MCF 10A (cell line): Measurements from ENCODE around the gene ACAP3. TPM values are rescaled to one million over a fixed set of nuclear protein-coding genes. Genes with fewer than 3 reads are reported as not detected.
A peak's percentile ranks its signal among the peaks of the same experiment; 100 is the strongest.

Experiments
- BruUV-seq: library from RNA; stranded (reverse); fragments of 400-500 nt; replicated peaks from 2 replicates; lab custom pipeline; 2021; lab: Mats Ljungman, UMichigan
- CTCF ChIA-PET: fragments of 300-600 bp; sonication (Branson Sonifier 250); formaldehyde crosslinking; extraction: SDS; loops from one replicate; lab custom pipeline; 2021; ENCODE audit warnings: antibody characterized with exemption, inconsistent platforms; lab: Yijun Ruan, JAX
- POLR2A ChIA-PET: fragments of 300-600, 350-650 bp; sonication (Branson Sonifier 250); formaldehyde crosslinking; extraction: SDS; loops from one replicate; lab custom pipeline; 2020; ENCODE audit warnings: antibody characterized with exemption, inconsistent platforms; lab: Yijun Ruan, JAX
- DNase-seq: peaks from one replicate; pipeline ENCODE4 v3.0.0-alpha.2; 2018; ENCODE audit not compliant: unreplicated experiment
- H3K27ac Mint-ChIP-seq: one replicate; pipeline ENCODE4 v1.8.0; 2022; ENCODE audit warnings: mild to moderate bottlenecking, low read depth, mixed read lengths; ENCODE audit not compliant: unreplicated experiment
- H3K27me3 Mint-ChIP-seq: one replicate; pipeline ENCODE4 v1.8.0; 2022; ENCODE audit warnings: mixed read lengths; ENCODE audit not compliant: insufficient read depth, unreplicated experiment
- H3K36me3 Mint-ChIP-seq: one replicate; pipeline ENCODE4 v1.8.0; 2022; ENCODE audit warnings: mild to moderate bottlenecking, moderate library complexity, mixed read lengths; ENCODE audit not compliant: insufficient read depth, unreplicated experiment
- H3K4me1 Mint-ChIP-seq: one replicate; pipeline ENCODE4 v1.8.0; 2022; ENCODE audit warnings: mixed read lengths; ENCODE audit not compliant: insufficient read depth, unreplicated experiment
- H3K4me3 Mint-ChIP-seq: one replicate; pipeline ENCODE4 v1.8.0; 2022; ENCODE audit warnings: mild to moderate bottlenecking, moderate library complexity, mixed read lengths; ENCODE audit not compliant: unreplicated experiment
- H3K9me3 Mint-ChIP-seq: one replicate; pipeline ENCODE4 v1.8.0; 2022; ENCODE audit warnings: mixed read lengths; ENCODE audit not compliant: unreplicated experiment
- intact Hi-C: fragments of 100-400 bp; cut with micrococcal nuclease; formaldehyde crosslinking; loops from 2 replicates; pipeline ENCODE4 v1.14.1; 2022
- total RNA-seq: library from RNA; stranded (reverse); gene quantifications from 2 replicates; pipeline ENCODE4 v1.2.3, GENCODE V29; 2022
- TF ChIP-seq, protein P1 (sequence below): fragments of 200-600 bp; IDR thresholded peaks from one replicate; pipeline ENCODE4 v1.8.0; 2022; ENCODE audit warnings: antibody characterized with exemption, mild to moderate bottlenecking; ENCODE audit not compliant: unreplicated experiment

ACAP3 gene
- total RNA-seq, 1 experiment from 2014 or later: 33.5 TPM

DNA sequence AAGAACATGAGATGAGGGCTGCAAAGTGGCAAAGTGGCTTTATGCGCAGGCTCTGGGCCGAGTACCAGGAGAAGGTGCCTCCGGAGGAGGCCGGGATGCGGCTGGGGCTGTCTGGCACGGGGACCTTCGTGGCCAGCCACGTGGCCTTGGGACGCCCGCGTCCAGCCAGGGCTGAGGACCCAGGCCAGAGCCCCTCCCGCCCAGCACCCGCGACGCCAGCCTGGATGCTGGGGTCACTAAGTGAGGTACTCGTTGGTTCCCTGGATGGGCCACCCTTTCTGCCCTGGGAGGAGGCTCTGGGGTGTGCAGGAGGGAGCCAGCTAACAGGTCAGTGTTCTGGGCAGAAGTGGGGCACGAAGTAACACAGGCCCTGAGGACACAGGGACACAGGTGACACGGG lies 14.9 kb downstream of the ACAP3 start:
- TF ChIP-seq, protein P1, sequence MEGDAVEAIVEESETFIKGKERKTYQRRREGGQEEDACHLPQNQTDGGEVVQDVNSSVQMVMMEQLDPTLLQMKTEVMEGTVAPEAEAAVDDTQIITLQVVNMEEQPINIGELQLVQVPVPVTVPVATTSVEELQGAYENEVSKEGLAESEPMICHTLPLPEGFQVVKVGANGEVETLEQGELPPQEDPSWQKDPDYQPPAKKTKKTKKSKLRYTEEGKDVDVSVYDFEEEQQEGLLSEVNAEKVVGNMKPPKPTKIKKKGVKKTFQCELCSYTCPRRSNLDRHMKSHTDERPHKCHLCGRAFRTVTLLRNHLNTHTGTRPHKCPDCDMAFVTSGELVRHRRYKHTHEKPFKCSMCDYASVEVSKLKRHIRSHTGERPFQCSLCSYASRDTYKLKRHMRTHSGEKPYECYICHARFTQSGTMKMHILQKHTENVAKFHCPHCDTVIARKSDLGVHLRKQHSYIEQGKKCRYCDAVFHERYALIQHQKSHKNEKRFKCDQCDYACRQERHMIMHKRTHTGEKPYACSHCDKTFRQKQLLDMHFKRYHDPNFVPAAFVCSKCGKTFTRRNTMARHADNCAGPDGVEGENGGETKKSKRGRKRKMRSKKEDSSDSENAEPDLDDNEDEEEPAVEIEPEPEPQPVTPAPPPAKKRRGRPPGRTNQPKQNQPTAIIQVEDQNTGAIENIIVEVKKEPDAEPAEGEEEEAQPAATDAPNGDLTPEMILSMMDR: no peak
- Mint-ChIP-seq H3K36me3 (peaks cover 17% of the 10 kb centered on the region), H3K27ac (no peak overlapping the region), H3K4me1 (no peaks in the 10 kb centered on the region), H3K9me3 (no peaks in the 10 kb centered on the region), H3K27me3 (no peaks in the 10 kb centered on the region), H3K4me3 (no peak overlapping the region)
- intact Hi-C loops: loop anchor here (5.0 to 10.0 kb wide), 2 partner anchors 61 to 308 kb away; partner anchors contain the start of genes B3GALT6, PERM1 and SDF4
- no peak for DNase-seq
- no TSS peak for BruUV-seq
- POLR2A ChIA-PET: interaction anchor here (1.9 kb wide), 1 partner anchor 10 kb away, joined by 6 read pairs; no protein-coding TSS in a partner anchor
- CTCF ChIA-PET: interaction anchor here (0.6 to 3.2 kb wide), 7 partner anchors 9 to 173 kb away, joined by 3 to 77 read pairs (median 7); partner anchors contain the start of gene SCNN1D

DNA sequence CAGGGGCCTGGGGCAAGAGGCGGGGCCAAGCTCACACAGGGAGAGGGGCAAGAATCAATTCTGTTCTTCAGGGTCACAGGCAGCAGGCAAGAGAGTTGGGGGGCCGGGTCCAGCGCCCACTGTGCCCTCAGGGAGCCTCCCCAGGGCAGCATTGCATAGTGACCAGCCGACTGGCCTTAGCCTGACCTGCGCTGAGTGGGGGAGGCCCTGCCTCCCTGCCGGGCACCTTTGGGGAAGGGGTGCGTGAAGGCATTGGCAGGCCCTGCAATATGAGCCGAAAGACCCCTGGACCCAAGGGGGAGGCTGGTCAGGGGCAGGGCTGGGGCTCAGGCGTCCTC lies 15.3 kb downstream of the ACAP3 start:
- ChIA-PET CTCF (interaction anchor here (0.7 to 3.2 kb wide), 12 partner anchors 8 to 308 kb away, joined by 3 to 77 read pairs (median 6); partner anchors contain the start of genes B3GALT6 and SCNN1D), POLR2A (interaction anchor here (0.7 to 1.9 kb wide), 4 partner anchors 11 to 170 kb away, joined by 3 to 13 read pairs (median 7); no protein-coding TSS in a partner anchor)
- Mint-ChIP-seq H3K4me3 (no peak overlapping the region), H3K27me3 (no peaks in the 10 kb centered on the region), H3K36me3 (peaks cover 17% of the 10 kb centered on the region), H3K9me3 (no peaks in the 10 kb centered on the region), H3K27ac (no peak overlapping the region), H3K4me1 (no peaks in the 10 kb centered on the region)
- DNase-seq: no peak
- TF ChIP-seq, protein P1: no peak
- no TSS peak for BruUV-seq
- intact Hi-C loops: loop anchor here (5.0 to 10.0 kb wide), 2 partner anchors 60 to 308 kb away; partner anchors contain the start of genes B3GALT6, PERM1 and SDF4

DNA sequence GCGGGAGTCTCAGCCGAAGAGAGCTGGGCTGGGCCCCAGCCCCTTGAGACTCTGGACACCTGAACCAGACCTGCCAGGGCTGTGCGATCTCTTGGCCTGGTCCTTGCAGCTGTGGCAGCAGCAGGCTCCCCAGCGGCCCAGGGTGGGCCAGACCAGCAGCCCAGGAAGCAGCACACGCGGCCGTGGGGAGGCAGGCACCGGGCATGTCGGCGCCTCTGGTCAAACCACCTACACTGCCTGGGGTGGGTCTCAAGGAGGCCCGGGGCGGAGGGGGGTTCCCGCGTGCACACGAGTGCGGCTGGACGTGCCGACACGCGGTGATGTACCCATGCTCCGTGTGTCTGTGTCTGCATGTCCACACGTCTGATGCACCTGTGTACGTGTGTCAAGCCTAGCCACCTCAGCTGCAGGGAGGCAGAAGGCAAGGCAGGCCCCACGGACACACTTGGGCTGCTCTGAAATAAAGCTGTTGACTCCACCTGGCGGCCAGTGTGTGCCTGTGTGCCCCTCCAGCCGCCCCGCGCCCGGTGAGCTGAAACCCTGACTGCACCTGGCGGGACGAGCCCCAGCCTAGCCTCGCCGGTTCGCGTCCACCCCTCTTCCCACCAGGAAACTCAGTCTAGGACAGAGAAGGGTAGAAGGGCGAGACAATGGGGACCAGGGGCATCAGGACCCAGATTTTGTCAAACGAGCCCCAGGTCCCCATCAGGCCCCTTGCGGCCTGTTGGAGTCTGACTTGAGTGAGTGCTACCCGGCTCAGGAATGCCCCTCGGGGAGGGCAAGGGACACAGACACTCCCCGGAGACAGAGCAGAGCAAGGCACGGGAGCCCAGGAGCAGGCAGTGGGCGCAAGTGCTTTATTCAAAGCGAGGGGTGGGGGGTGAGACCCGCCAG lies 15.9 kb downstream of the ACAP3 start:
- Mint-ChIP-seq H3K9me3 (no peaks in the 10 kb centered on the region), H3K27me3 (no peaks in the 10 kb centered on the region), H3K4me3 (no peak overlapping the region), H3K27ac (no peak overlapping the region), H3K4me1 (no peaks in the 10 kb centered on the region), H3K36me3 (peaks cover 17% of the 10 kb centered on the region)
- BruUV-seq: no TSS peak
- peak; percentile 86 for DNase-seq
- TF ChIP-seq, protein P1: peak; percentile 77
- CTCF ChIA-PET: interaction anchor here (0.6 to 3.2 kb wide), 15 partner anchors 8 to 307 kb away, joined by 3 to 77 read pairs (median 4); partner anchors contain the start of genes B3GALT6 and SCNN1D
- intact Hi-C loops: loop anchor here (2.0 to 10.0 kb wide), 3 partner anchors 59 to 307 kb away; partner anchors contain the start of genes B3GALT6, PERM1 and SDF4
- POLR2A ChIA-PET: interaction anchor here (0.7 to 2.3 kb wide), 9 partner anchors 8 to 171 kb away, joined by 3 to 13 read pairs (median 6); no protein-coding TSS in a partner anchor
